ENCODE results near the gene NECAP2.
"Not testable (repeated sequence)": the region's sequence is repeated elsewhere in the genome, so short reads cannot be mapped to it uniquely, and the experiment has no call there.

DNA sequence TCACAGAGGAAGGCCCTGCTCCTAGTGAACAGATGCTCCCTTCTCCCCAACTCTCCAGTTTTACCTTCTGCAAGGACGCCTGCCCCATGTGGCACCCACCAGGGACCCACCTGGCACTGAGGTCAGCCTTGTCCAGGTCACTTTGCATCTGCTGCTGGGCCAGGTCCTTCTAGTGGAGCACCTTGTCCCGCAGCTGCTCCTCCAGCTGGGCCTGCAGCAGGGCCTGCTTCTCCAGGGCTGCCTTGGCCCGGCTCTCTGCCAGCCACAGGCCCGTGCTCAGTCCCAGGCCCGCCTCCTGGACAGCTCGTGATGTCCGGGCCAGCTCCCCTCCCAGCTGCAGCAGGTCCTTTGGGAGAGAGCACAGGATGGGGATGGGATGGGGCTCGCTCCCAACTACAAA lies 45.8 kb downstream of the NECAP2 start:
- TF ChIP-seq, protein P1, sequence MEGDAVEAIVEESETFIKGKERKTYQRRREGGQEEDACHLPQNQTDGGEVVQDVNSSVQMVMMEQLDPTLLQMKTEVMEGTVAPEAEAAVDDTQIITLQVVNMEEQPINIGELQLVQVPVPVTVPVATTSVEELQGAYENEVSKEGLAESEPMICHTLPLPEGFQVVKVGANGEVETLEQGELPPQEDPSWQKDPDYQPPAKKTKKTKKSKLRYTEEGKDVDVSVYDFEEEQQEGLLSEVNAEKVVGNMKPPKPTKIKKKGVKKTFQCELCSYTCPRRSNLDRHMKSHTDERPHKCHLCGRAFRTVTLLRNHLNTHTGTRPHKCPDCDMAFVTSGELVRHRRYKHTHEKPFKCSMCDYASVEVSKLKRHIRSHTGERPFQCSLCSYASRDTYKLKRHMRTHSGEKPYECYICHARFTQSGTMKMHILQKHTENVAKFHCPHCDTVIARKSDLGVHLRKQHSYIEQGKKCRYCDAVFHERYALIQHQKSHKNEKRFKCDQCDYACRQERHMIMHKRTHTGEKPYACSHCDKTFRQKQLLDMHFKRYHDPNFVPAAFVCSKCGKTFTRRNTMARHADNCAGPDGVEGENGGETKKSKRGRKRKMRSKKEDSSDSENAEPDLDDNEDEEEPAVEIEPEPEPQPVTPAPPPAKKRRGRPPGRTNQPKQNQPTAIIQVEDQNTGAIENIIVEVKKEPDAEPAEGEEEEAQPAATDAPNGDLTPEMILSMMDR (IDR thresholded peaks at IDR 0.05): not testable (repeated sequence)
- not testable (repeated sequence) for TF ChIP-seq EZH2phosphoT487, EZH2 (IDR thresholded peaks at IDR 0.05)

Data from neural progenitor cell (in vitro differentiated cells).